Metanephros (tissue), 2 donors: ENCODE results near the gene INKA1. TPM values are rescaled to one million over a fixed set of nuclear protein-coding genes. Genes with fewer than 3 reads are reported as not detected.

Source experiments
- small RNA-seq: library from RNA; depleted of rRNA; stranded (forward); fragments of <200 nt; gene quantifications from one replicate; pipeline ENCODE3, GENCODE V24; 2014; ENCODE audit warnings: low replicate concordance
- total RNA-seq: library from RNA; depleted of rRNA; stranded (reverse); fragments of >200 nt; gene quantifications from one replicate; pipeline ENCODE4 v1.2.3, GENCODE V29; 2014

Gene INKA1
- total RNA-seq, result 9.1 TPM

GRCh38 chr3:49802719-49803464 is at the start of gene INKA1:
Gene INKA1 (plus strand): TSS chr3:49803261. CDS start chr3:49803393, 132 bp downstream.

DNA sequence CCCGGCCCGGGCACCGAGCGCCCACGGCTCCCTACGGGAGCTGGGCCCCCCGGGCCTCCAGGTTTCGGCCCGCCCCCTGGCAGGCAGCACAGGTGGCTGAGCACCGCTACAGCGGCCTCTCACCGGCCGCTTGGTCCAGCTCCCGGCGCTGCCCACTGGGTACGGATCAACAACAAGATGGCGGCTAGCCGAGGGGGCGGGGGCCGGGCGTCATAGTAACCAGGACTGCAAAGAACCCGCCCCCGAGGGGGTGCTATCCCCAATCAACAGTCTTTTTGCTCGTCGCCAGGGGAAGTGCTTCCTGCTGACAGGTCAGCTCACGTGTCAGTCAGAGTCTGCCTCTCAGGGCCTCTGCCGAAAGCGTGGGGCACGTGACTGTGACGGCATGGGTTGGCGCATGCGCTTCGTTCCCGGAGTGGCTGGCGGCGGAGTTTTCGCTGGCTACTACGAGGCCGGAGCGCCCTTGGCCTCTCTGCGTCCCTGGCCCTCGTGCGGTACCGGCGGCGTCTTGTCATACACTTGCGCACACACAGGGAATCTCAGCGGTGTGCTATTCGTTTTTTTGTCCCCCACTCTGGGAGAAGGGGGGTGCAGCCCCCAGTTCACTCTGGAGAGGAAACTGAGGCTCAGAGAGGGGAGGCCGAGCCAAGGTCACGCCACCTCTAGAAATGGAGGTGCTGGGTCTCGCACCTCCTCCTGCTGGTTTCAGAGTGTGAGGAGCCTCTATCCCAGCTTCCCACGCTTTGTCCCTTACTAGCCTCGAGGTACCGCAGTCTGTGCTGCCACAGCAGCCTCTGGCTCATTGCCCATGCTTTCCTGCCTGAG is 16.5 kb upstream of the INKA1 start, which contains the start of gene IP6K1:
TSS of gene IP6K1 (minus strand) at position 186 of the 825 bp plus-strand sequence. CDS start 38,502 bp downstream, outside the sequence.

GRCh38 chr3:49799761-49800160 is 3.3 kb upstream of the INKA1 start, which contains the start of gene CDHR4:
Gene CDHR4 (minus strand): TSS chr3:49799873. CDS start chr3:49799812, 61 bp downstream.

GRCh38 chr3:49813497-49814174 is 10.6 kb downstream of the INKA1 start, which contains the start of gene UBA7:
Gene UBA7 (minus strand): TSS chr3:49813953. CDS start chr3:49813787, 166 bp downstream.

Small RNA genes within 50 kb of the gene (small RNA-seq; reads per million reads assigned to genes)
- gene COX6CP14, result not detected

Other genes with a start within 250 kb of the INKA1 start
- gene BSN, start 248.8 kb upstream of the INKA1 start, total RNA-seq, result 1.5 TPM
- gene APEH, start 128.9 kb upstream of the INKA1 start, total RNA-seq, result 104 TPM
- gene MST1, start 113.8 kb upstream of the INKA1 start, total RNA-seq, result 47.9 TPM
- 35.7 TPM for gene RNF123, start 113.7 kb upstream of the INKA1 start, total RNA-seq
- gene AMIGO3, start 83.6 kb upstream of the INKA1 start, total RNA-seq, result 0.41 TPM
- gene GMPPB, start 79.3 kb upstream of the INKA1 start, total RNA-seq, result 23.7 TPM
- gene IP6K1, start 16.7 kb upstream of the INKA1 start, total RNA-seq, result 58.5 TPM
- gene CDHR4, start 3.4 kb upstream of the INKA1 start, total RNA-seq, result 0.35 TPM
- gene UBA7, start 10.7 kb downstream of the INKA1 start, total RNA-seq, result 65.3 TPM
- 5.0 TPM for gene TRAIP, start 53.3 kb downstream of the INKA1 start, total RNA-seq
- gene CAMKV, start 66.6 kb downstream of the INKA1 start, total RNA-seq, result 0.18 TPM
- gene MST1R, start 100.6 kb downstream of the INKA1 start, total RNA-seq, result 2.0 TPM
- gene MON1A, start 126.5 kb downstream of the INKA1 start, total RNA-seq, result 8.7 TPM
- gene RBM6, start 136.9 kb downstream of the INKA1 start, total RNA-seq, result 78.2 TPM